Measurements from ENCODE around the gene CIB1. TPM values are rescaled to one million over a fixed set of nuclear protein-coding genes. Genes with fewer than 3 reads are reported as not detected.

The CIB1 gene
- polyA plus RNA-seq, 4 donors = 107 to 360 (median 288) TPM

GRCh38 chr15:90227816-90228772, 5.6 kb downstream of the CIB1 start:
- Histone ChIP-seq H3K27me3 (ENCODE audit: control insufficient read depth in 3 of 3, insufficient read depth in 3 of 3, low read length in 3 of 3) (no peaks in the 10 kb centered on the region), H3K36me3 (ENCODE audit: control insufficient read depth in 3 of 3, insufficient read depth in 2 of 3, low read depth in 1 of 3, low read length in 3 of 3) (peaks cover 26 to 87% (median 42%) of the 10 kb centered on the region in 3 donors), H3K4me3 (ENCODE audit: low read depth in 1 of 3, low read length in 3 of 3) (no peak overlapping the region), H3K4me1 (ENCODE audit: control insufficient read depth in 3 of 3, insufficient read depth in 2 of 3, low read depth in 1 of 3, low read length in 2 of 3) (peaks cover 0 to 30% (median 2%) of the 10 kb centered on the region in 3 donors), H3K9me3 (ENCODE audit: control insufficient read depth in 2 of 2, insufficient read depth in 1 of 2, low read depth in 1 of 2, low read length in 1 of 2) (no peaks in the 10 kb centered on the region), H3K27ac (ENCODE audit: low read depth in 1 of 3, low read length in 2 of 3) (peak overlapping the region in 1 of 3 donors; percentile 45)
- DNase-seq = no peak
- WGBS, 3 donors = 79 to 87% (median 81%) methylated on average over 38 of the region's 38 CpGs
- FAIRE-seq = no peak

DNA sequence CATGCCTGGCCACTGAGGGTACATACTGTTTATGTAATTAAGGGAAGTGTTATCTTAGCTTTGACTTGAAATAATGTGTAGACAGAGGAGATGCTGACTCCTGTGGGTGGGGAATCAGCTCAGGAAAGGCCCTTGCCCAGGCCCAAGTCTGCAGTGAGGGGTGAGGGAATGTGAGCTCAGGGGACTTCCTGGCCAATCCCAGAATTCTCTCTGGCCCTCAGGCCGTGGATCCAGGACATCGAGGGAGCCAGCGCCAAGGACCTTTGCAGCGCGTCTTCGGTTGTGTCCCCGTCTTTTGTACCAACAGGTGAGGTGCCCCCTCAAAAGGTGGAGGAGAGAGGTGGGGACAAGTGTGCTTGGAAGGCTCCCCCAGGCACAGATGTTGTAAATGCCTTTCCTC, 6.4 kb downstream of the CIB1 start:
- Histone ChIP-seq H3K36me3 (ENCODE audit: control insufficient read depth in 3 of 3, insufficient read depth in 2 of 3, low read depth in 1 of 3, low read length in 3 of 3) (peaks cover 26 to 94% (median 42%) of the 10 kb centered on the region in 3 donors), H3K27ac (ENCODE audit: low read depth in 1 of 3, low read length in 2 of 3) (no peak overlapping the region)
- DNase-seq = no peak

DNA sequence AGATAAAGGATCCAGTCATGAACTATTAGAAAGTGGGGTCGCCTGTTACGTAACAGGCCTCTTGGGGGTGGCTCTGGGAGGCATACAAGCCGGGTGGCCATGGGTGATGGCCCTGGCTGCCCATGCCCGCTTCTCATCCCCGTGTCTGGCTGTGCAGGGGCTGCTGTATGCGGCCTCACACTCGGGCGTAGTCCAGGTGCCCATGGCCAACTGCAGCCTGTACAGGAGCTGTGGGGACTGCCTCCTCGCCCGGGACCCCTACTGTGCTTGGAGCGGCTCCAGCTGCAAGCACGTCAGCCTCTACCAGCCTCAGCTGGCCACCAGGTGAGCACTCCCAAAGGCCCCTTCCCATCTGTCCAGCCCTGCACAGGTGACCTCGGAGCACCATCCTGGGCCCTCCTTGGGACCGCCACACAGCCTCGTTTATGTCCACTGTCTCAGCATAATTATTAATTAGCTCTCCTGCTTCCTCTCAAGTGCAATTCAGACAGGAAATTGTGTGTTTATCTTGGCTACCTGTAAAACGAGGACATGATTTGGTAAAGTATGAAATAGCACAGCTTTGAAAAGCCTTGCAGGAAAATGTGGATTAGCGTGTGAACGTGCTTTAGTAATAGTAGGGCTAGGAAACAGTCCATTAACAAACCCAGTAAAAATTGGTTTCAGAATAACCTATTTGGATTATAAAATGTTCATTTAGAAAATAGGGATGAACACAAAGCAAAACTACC, 8.1 kb downstream of the CIB1 start:
- DNase-seq = no peak
- WGBS, 3 donors = 84 to 87% (median 86%) methylated on average over 12 to 18 of the region's 18 CpGs
- Histone ChIP-seq H3K27me3 (ENCODE audit: control insufficient read depth in 3 of 3, insufficient read depth in 3 of 3, low read length in 3 of 3) (no peaks in the 10 kb centered on the region), H3K27ac (ENCODE audit: low read depth in 1 of 3, low read length in 2 of 3) (no peak overlapping the region), H3K36me3 (ENCODE audit: control insufficient read depth in 3 of 3, insufficient read depth in 2 of 3, low read depth in 1 of 3, low read length in 3 of 3) (peaks cover 28 to 94% (median 43%) of the 10 kb centered on the region in 3 donors), H3K4me1 (ENCODE audit: control insufficient read depth in 3 of 3, insufficient read depth in 2 of 3, low read depth in 1 of 3, low read length in 2 of 3) (peaks cover 0 to 18% (median 2%) of the 10 kb centered on the region in 3 donors), H3K9me3 (ENCODE audit: control insufficient read depth in 2 of 2, insufficient read depth in 1 of 2, low read depth in 1 of 2, low read length in 1 of 2) (no peaks in the 10 kb centered on the region), H3K4me3 (ENCODE audit: low read depth in 1 of 3, low read length in 3 of 3) (no peak overlapping the region)
- no peak for FAIRE-seq

More for the DNA sequence above, 6.4 kb downstream of the CIB1 start:
- H3K4me3 ChIP-seq (ENCODE audit: low read depth in 1 of 3, low read length in 3 of 3) = no peak overlapping the region
- no peaks in the 10 kb centered on the region for H3K9me3 ChIP-seq (ENCODE audit: control insufficient read depth in 2 of 2, insufficient read depth in 1 of 2, low read depth in 1 of 2, low read length in 1 of 2)
- WGBS, 3 donors = 88 to 93% (median 90%) methylated on average over 7 of the region's 7 CpGs
- no peak for FAIRE-seq
- no peaks in the 10 kb centered on the region for H3K27me3 ChIP-seq (ENCODE audit: control insufficient read depth in 3 of 3, insufficient read depth in 3 of 3, low read length in 3 of 3)
- H3K4me1 ChIP-seq (ENCODE audit: control insufficient read depth in 3 of 3, insufficient read depth in 2 of 3, low read depth in 1 of 3, low read length in 2 of 3) = peaks cover 0 to 28% (median 2%) of the 10 kb centered on the region in 3 donors

GRCh38 chr15:90225047-90225446, 8.7 kb downstream of the CIB1 start:
- Histone ChIP-seq H3K4me3 (ENCODE audit: low read depth in 1 of 3, low read length in 3 of 3) (no peak overlapping the region), H3K27me3 (ENCODE audit: control insufficient read depth in 3 of 3, insufficient read depth in 3 of 3, low read length in 3 of 3) (no peaks in the 10 kb centered on the region), H3K4me1 (ENCODE audit: control insufficient read depth in 3 of 3, insufficient read depth in 2 of 3, low read depth in 1 of 3, low read length in 2 of 3) (peaks cover 0 to 12% (median 2%) of the 10 kb centered on the region in 3 donors), H3K27ac (ENCODE audit: low read depth in 1 of 3, low read length in 2 of 3) (no peak overlapping the region), H3K9me3 (ENCODE audit: control insufficient read depth in 2 of 2, insufficient read depth in 1 of 2, low read depth in 1 of 2, low read length in 1 of 2) (no peaks in the 10 kb centered on the region), H3K36me3 (ENCODE audit: control insufficient read depth in 3 of 3, insufficient read depth in 2 of 3, low read depth in 1 of 3, low read length in 3 of 3) (peaks cover 28 to 91% (median 40%) of the 10 kb centered on the region in 3 donors)
- FAIRE-seq (no peak), DNase-seq (no peak)
- WGBS, 3 donors = 93 to 96% (median 94%) methylated on average over 17 of the region's 17 CpGs

GRCh38 chr15:90223441-90224165, 10.1 kb downstream of the CIB1 start:
- DNase-seq (no peak), FAIRE-seq (no peak)
- no peaks in the 10 kb centered on the region for H3K27me3 ChIP-seq (ENCODE audit: control insufficient read depth in 3 of 3, insufficient read depth in 3 of 3, low read length in 3 of 3)
- H3K27ac ChIP-seq (ENCODE audit: low read depth in 1 of 3, low read length in 2 of 3) = no peak overlapping the region
- no peaks in the 10 kb centered on the region for H3K9me3 ChIP-seq (ENCODE audit: control insufficient read depth in 2 of 2, insufficient read depth in 1 of 2, low read depth in 1 of 2, low read length in 1 of 2)
- H3K4me3 ChIP-seq (ENCODE audit: low read depth in 1 of 3, low read length in 3 of 3) = no peak overlapping the region
- peaks cover 21 to 91% (median 35%) of the 10 kb centered on the region in 3 donors for H3K36me3 ChIP-seq (ENCODE audit: control insufficient read depth in 3 of 3, insufficient read depth in 2 of 3, low read depth in 1 of 3, low read length in 3 of 3)
- WGBS, 3 donors = 94 to 95% (median 95%) methylated on average over 22 of the region's 22 CpGs
- peaks cover 0 to 5% (median 0%) of the 10 kb centered on the region in 3 donors for H3K4me1 ChIP-seq (ENCODE audit: control insufficient read depth in 3 of 3, insufficient read depth in 2 of 3, low read depth in 1 of 3, low read length in 2 of 3)

DNA sequence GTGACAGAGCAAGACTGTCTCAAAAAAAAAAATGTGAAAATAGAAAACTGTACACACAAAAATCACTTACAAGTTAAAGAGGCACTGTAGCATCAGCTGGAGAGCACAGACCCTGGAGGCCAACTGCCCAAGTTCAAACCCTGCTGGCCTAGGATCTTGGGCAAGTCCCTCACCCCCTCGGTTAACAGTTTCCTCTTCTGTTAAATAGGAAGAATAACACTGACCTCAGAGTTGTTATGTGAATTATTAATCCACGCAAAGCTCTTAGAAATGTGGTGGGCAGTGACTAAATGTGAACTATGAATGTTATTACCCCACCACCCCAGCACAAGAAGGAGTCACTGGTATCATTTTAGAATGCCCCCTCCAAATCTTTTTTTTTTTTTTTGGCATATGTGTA, 11.2 kb downstream of the CIB1 start:
- WGBS, 3 donors = 73 to 85% (median 78%) methylated on average over 2 of the region's 2 CpGs
- H3K27me3 ChIP-seq (ENCODE audit: control insufficient read depth in 3 of 3, insufficient read depth in 3 of 3, low read length in 3 of 3) = no peaks in the 10 kb centered on the region
- no peak for DNase-seq
- H3K9me3 ChIP-seq (ENCODE audit: control insufficient read depth in 2 of 2, insufficient read depth in 1 of 2, low read depth in 1 of 2, low read length in 1 of 2) = no peaks in the 10 kb centered on the region
- no peak for FAIRE-seq
- peaks cover 19 to 91% (median 24%) of the 10 kb centered on the region in 3 donors for H3K36me3 ChIP-seq (ENCODE audit: control insufficient read depth in 3 of 3, insufficient read depth in 2 of 3, low read depth in 1 of 3, low read length in 3 of 3)
- H3K27ac ChIP-seq (ENCODE audit: low read depth in 1 of 3, low read length in 2 of 3) = no peak overlapping the region
- peaks cover 0 to 5% (median 0%) of the 10 kb centered on the region in 3 donors for H3K4me1 ChIP-seq (ENCODE audit: control insufficient read depth in 3 of 3, insufficient read depth in 2 of 3, low read depth in 1 of 3, low read length in 2 of 3)
- no peak overlapping the region for H3K4me3 ChIP-seq (ENCODE audit: low read depth in 1 of 3, low read length in 3 of 3)

- Histone ChIP-seq H3K4me1 (ENCODE audit: control insufficient read depth in 3 of 3, insufficient read depth in 2 of 3, low read depth in 1 of 3, low read length in 2 of 3) (peaks cover 0 to 5% (median 0%) of the 10 kb centered on the region in 3 donors), H3K27ac (ENCODE audit: low read depth in 1 of 3, low read length in 2 of 3) (peak overlapping the region in 1 of 3 donors; percentile 6), H3K9me3 (ENCODE audit: control insufficient read depth in 2 of 2, insufficient read depth in 1 of 2, low read depth in 1 of 2, low read length in 1 of 2) (no peaks in the 10 kb centered on the region), H3K27me3 (ENCODE audit: control insufficient read depth in 3 of 3, insufficient read depth in 3 of 3, low read length in 3 of 3) (no peaks in the 10 kb centered on the region), H3K36me3 (ENCODE audit: control insufficient read depth in 3 of 3, insufficient read depth in 2 of 3, low read depth in 1 of 3, low read length in 3 of 3) (peaks cover 19 to 87% (median 24%) of the 10 kb centered on the region in 3 donors), H3K4me3 (ENCODE audit: low read depth in 1 of 3, low read length in 3 of 3) (no peak overlapping the region)
- DNase-seq (peak; percentile 83 to 86), FAIRE-seq (no peak)
- 43 to 55% (median 51%) methylated on average over 14 of the region's 14 CpGs for WGBS, 3 donors
Measured at GRCh38 chr15:90221246-90221900, 12.4 kb downstream of the CIB1 start.
